ENCODE measurements around the gene MFN1.

GRCh38 chr3:179308001-179308400 is 39.5 kb upstream of the MFN1 start:
- TF ChIP-seq REST (IDR thresholded peaks at IDR 0.05; ENCODE audit: insufficient read depth in 1 of 2, low read depth in 2 of 2, low read length in 2 of 2) = no peak
- no peak for TF ChIP-seq POLR2AphosphoS5 (IDR thresholded peaks at IDR 0.05; ENCODE audit: low read depth, low read length)

Measured in PFSK-1 (cell line).